NCI-H128 (cell line): ENCODE data around the gene KRTAP4-11.
"Not testable (repeated sequence)": the region's sequence is repeated elsewhere in the genome, so short reads cannot be mapped to it uniquely, and the experiment has no call there.

Experiments
- DNase-seq: peaks from one replicate; lab custom pipeline; 2025; ENCODE audit not compliant: unreplicated experiment; lab: John Stamatoyannopoulos, UW

KRTAP4-11 gene

DNA sequence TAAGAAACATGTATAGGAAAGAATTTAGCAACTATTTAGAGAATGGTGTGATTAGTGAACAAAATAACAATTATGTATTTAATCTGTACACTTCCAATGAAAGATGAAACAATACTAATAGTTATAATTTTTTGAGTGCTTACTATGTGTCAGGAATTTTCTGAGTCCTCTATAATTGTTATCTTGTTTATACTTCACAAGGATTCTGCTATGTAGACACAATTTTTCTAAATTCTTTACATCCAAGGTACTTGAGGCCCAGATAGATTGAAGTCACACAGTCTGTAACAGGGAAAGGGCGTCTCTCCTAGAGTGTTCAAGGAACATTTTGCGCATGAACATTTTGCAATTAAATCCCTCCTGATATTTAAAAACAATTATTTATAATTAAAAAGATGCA, 6.9 kb upstream of the KRTAP4-11 start:
- DNase-seq, result no peak

DNA sequence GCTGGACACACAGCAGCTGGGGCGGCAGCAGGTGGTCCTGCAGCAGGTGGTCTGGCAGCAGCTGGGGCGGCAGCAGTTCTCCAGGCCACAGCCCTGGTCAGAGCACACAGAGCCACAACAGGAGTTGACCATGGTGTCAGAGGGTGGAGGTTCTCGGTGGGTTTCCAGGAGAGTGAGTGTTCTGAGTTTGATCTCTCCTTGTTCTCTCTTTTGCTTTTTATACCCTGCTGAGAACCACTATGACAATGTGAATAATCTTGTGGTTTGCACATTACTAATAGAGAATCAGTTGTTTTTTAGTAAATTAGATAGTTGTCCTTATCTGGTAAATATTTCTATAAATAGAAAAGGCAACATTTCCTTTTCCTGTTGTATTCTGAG, 5.8 kb upstream of the KRTAP4-11 start, which contains the start of gene KRTAP4-12:
Gene KRTAP4-12, minus strand, starts transcription at position 192 of the 381 bp plus-strand sequence. Its CDS starts 60 bp downstream, at position 132.
- not testable (repeated sequence) for DNase-seq

DNA sequence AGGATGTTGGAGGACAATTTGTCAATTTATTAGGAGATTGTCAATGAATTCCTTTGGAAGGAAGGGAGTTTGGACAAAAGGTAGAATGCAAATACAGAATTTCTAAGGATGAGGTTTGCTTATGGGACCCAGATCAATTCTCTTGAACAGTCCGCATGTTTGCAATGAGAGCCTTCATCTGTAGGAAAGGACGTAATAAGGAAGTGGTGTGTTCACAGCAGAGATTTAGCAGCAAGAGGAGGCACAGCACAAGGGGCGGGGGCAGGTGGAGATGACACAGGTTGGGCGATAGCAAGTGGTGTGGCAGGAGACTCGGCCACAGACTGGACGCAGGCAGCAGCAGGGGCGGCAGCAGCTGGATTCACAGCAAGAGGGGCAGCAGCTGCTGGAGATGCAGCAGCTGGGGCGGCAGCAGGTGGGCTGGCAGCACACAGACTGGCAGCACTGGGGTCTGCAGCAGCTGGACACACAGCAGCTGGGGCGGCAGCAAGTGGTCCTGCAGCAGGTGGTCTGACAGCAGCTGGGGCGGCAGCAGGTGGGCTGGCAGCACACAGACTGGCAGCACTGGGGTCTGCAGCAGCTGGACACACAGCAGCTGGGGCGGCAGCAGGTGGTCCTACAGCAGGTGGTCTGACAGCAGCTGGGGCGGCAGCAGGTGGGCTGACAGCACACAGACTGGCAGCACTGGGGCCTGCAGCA, 5.3 kb upstream of the KRTAP4-11 start:
- DNase-seq, result not testable (repeated sequence)

DNA sequence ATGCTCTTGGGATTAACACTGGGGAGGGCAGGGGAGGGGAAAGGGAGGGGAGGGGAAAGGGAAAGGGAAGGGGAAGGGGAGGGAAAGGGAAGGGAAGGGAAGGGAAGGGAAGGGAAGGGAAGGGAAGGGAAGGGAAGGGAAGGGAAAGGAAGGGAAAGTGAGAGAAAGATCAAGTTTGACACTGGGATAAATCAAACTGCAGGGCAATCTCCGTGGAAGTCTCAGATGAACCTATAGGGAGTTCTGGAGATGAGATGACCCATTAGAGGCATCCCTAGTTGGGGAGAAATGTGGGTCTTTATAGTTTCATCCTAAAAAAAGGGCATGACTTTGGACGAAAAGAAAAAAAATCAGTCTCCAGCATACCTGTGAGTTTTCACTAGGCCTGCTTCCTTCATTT, 3.6 kb upstream of the KRTAP4-11 start:
- no peak for DNase-seq

DNA sequence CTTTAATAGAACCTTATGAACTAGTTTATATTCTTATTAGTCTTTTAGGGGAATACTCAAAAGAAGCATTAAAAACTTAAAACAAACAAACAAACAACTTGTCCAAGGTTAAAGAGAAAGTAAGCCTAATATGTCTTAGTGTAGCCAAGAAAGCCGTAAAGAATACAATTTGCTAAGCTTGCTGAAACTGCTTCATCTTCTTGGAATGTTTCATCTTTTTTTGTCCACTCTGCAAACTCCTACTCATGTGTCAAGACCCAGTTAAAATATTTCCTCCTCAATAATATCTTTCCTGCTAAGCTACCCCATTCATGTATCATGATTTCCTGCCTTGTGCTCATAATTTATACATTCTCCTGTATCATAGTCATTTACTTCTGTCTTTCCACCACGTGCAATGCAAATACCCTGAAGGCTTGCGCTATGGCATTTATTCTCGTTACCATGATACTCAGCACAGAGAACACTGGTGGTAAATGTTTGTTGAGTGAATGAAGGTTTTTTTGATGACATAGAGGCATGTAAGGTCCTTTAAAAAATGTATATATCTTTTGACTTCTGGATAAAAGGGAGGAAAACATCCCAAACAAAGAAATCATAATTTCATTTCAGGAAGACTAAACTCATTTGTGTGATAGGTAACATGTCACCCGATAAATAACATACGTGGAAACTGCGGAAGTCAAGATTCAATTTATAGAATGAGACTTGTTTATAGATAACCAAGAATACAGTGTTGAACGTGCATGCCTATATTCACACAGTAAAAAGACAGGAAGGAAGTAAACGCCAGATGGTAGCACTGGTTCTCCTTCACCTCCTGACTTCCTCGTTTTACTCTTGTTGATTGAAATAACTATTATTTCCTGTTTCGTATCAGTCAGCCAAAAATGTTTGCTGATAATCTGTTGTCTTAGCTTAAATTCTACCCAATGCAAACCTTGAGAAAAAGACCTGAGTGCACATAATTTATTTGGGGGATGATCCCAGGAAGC, 1.8 kb upstream of the KRTAP4-11 start:
- not testable (repeated sequence) for DNase-seq

DNA sequence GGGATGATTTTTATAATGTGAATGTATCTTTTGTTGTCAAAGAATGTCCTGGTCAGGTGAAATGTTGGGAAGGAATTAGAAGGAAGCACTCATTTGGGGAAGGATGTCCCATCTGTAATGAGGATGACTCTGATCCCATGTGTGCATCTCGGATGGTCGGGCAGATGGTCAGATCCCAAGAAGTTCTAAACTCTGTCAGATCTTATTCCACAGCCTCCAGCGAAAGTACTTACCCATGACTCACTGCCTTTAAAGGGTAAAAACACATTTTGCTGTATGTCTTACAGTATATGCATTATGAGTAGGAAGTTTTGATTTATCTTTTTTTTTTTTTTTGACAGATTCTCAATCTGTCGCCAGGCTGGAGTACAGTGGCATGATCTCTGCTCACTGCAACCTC, 548 bp upstream of the KRTAP4-11 start:
- DNase-seq, result no peak

DNA sequence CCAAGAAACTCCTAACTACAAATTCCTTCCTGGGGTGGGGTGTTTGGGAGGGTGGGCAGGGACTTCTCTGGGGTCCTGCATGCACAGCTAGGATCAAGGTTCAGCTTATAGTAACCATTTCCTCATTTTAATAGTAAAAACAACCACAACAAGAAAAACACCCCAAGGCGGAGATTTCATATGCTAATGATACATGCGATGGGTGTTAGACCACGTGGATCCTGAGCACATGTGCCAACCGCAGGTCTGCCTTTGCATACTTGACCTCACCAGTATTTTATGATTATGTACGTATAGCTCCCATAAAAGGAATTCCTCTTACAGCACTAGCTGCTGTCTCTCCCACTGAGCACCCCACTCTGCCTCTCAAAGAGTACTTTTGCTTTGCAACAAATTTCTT, 1.9 kb downstream of the KRTAP4-11 start:
- DNase-seq, result no peak

DNA sequence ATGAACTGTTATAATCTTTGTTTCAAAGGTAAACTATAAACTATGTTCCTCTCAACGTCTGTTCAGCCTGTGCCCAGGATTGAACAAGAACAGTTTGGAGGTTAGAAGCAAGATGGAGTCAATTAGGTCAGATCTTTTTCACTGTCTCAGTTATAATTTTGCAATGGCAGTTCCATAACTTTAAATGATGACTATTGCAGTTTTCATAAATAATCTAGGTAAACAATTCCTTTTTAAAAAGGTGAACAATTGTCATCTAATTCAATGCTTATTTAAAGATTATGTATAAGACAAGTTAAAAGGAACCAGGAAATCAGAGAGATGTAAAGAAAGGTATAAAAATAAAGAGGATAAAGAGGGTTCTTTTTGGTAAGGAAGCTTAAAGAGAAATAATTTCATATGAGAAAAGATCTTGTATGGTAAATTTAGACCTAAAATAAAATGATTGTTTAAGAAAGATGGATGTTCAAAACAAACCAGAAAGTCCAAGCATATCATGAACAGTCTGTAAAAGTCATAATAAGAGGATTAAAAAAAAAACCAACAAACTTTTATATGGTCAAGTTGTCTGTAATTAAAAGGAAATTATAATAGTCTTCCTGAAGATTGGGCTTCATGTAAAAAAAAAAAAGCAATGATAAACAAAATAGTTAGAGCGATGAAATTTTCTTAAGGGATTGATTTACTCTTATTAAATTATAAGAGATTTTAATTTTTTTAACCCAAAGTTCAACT, 6.9 kb downstream of the KRTAP4-11 start:
- DNase-seq, result no peak

DNA sequence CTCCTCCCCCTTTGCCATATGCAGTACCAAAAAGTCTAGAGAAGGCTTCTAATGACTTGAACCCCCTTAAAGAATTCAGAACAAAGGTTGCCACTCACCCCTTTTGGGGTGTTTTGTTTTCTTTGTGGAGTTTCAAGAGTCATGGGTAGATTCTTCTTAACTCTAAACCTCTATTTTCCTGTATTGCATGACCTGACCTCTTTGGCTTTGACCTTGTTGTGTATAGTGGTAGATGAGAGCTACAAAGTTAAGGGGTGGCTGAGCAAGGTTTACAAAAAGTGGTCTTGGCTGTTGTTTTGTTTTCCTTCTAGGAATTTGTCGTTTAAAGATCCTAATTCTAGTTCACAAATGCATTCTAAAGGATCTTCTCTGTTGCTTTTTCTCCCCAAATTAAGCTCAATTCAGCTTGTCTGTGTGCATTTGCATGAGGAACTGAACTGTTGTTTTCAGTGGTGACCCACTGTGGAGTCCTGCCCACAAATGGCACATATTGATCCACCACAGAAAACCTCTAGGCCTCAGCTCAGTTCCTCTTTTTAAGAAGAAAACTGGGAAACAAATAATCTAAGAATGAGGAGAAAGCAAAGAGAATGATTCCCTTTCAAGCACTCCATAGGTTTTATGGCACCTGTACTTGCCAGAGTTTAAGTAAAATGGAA, 9.3 kb downstream of the KRTAP4-11 start:
- not testable (repeated sequence) for DNase-seq

DNA sequence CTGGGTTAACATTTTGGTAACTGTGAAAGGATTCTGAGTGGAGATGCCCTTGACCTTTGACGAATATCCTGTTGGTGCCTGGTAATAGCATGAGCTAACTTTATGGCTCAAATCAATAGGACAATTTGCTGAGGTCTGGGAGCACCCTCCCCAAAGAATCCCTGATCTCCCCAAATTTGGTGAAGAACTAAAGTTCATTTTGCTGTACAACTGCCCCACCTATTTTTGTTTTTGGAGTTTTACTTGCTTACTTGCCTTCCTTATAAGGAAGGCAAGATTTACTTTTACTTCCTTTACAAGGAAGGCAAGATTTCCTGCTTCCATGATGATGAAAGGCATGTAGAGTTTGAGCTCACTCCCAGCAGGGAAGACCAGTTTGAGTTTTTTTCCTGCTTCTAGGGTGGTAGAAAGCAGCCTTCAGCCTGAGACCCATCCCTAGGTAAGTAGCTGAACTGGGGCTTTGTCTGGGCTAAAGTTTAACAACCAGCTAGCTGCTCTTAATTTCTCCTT, 10.2 kb downstream of the KRTAP4-11 start:
- DNase-seq, result no peak

DNA sequence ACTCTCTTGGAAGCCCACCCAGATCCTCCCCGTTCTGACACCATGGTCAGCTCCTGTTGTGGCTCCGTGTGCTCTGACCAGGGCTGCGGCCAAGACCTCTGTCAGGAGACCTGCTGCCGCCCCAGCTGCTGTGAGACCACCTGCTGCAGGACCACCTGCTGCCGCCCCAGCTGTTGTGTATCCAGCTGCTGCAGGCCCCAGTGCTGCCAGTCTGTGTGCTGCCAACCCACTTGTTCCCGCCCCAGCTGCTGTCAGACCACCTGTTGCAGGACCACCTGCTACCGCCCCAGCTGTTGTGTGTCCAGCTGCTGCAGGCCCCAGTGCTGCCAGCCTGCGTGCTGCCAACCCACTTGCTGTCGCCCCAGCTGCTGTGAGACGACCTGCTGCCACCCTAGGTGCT, 12.8 kb downstream of the KRTAP4-11 start, which contains the start of gene KRTAP4-9:
Gene KRTAP4-9, plus strand, starts transcription at position 43 of the 400 bp plus-strand sequence. Its CDS starts 0 bp downstream, at position 43.
- DNase-seq, result not testable (repeated sequence)

DNA sequence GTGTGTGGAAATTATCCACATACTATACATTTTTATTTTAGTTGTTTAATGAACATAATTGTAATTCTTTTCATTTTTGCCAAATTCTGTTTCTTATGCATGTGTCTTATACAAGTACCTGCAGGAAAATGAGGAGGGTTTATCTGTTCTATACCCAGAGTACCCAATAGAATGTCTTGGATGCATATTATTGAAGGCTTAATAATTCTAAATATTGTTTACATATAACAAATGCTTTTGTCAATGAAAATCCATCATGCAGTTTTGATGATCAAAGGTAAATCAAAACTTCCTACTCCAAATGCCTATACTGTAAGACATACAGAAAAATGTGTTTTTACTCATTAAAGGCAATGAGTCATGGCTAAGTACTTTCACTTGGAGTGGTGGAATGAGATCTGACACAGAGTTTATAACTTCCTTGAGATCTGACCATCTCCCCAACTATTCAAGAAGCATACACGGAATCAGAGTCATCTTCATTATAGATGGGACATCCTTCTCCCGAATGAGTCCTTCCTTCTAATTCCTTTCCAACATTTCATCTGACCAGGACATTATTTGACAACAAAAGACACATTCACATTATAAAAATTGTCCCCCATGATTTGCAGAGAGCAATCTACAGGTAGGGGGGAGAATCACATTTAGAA, 13.7 kb downstream of the KRTAP4-11 start:
- not testable (repeated sequence) for DNase-seq

DNA sequence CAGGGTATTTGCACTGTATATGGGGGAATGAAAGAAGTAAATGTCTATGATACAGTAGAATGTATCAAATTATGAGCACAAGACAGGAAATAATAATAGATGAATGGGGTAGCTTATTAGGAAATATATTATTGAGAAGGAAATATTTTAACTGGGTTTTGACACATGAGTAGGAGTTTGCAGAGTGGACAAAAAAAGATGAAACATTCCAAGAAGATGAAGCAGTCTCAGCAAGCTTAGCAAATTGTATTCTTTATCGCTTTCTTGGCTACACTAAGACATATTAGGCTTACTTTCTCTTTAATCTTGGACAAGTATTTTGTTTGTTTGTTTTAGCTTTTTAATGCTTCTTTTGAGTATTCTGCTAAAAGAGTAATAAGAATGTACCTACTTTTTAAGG, 14.3 kb downstream of the KRTAP4-11 start:
- DNase-seq, result no peak

DNA sequence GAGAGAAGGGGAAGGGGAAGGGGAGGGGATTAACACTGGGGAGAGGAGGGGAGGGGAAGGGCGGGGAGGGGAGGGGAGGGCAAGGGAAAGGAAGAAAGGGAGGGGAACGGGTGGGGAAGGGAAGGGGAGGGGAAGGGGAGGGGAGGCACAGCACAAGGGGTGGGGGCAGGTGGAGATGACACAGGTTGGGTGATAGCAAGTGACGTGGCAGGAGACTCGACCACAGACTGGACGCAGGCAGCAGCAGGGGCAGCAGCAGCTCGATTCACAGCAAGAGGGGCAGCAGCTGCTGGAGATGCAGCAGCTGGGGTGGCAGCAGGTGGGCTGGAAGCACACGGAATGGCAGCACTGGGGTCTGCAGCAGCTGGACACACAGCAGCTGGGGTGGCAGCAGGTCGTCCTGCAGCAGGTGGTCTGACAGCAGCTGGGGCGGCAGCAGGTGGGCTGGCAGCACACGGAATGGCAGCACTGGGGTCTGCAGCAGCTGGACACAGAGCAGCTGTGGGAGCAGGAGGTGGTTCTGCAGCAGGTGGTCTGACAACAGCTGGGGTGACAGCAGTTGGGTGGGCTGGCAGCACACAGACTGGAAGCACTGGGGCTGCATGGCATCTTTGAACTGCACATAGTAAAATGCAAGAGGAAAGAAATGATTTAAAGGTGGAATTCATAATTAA, 16.4 kb downstream of the KRTAP4-11 start, which contains the start of gene KRTAP4-16:
Gene KRTAP4-16, minus strand, starts transcription at position 624 of the 674 bp plus-strand sequence. Its CDS starts 0 bp downstream, at position 624.
- DNase-seq, result no peak

DNA sequence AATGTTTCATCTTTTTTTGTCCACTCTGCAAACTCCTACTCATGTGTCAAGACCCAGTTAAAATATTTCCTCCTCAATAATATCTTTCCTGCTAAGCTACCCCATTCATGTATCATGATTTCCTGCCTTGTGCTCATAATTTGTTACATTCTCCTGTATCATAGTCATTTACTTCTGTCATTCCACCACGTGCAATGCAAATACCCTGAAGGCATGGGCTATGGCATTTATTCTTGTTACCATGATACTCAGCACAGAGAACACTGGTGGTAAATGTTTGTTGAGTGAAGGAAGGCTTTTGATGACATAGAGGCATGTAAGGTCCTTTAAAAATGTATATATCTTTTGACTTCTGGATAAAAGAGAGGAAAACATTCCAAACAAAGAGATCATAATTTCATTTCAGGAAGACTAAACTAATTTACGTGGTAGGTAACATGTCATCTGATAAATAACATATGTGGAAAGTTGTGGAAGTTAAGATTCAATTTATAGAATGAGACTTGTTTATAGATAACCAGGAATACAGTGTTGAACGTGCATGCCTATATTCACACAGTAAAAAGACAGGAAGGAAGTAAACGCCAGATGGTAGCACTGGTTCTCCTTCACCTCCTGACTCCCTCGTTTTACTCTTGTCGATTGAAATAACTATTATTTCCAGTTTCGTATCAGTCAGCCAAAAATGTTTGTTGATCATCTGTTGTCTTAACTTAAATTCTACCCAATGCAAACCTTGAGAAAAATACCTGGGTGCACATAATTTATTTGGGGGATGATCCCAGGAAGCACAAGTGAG, 18.3 kb downstream of the KRTAP4-11 start:
- not testable (repeated sequence) for DNase-seq

DNA sequence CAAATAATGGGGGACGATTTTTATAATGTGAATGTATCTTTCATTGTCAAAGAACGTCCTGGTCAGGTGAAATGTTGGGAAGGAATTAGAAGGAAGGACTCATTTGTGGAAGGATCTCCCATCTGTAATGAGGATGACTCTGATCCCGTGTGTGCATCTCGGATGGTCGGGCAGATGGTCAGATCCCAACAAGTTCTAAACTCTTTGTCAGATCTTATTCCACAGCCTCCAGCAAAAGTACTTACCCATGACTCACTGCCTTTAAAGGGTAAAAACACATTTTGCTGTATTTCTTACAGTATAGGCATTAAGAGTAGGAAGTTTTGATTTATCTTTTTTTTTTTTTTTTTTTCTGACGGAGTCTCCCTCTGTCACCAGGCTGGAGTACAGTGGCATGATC, 19.7 kb downstream of the KRTAP4-11 start:
- DNase-seq, result no peak

DNA sequence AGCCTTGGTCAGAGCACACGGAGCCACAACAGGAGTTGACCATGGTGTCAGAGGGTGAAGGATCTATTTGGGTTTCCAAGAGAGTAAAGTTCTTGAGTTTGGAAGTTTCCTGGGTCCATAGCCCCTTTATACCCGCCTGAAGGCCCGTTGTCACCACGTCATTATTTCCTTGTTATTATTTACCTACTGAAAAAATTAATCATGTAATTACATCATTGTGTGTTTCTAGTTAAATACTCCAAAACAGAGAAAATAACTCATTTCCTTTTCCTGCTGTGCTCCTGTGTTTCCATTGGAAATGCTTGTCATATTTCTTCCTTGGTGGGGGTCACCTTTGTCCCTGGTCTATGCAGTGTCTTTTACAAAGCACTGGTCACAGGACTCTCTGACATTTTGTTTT, 20.1 kb downstream of the KRTAP4-11 start, which contains the start of gene KRTAP4-8:
Gene KRTAP4-8, minus strand, starts transcription at position 101 of the 400 bp plus-strand sequence. Its CDS starts 58 bp downstream, at position 43.
- no peak for DNase-seq

DNA sequence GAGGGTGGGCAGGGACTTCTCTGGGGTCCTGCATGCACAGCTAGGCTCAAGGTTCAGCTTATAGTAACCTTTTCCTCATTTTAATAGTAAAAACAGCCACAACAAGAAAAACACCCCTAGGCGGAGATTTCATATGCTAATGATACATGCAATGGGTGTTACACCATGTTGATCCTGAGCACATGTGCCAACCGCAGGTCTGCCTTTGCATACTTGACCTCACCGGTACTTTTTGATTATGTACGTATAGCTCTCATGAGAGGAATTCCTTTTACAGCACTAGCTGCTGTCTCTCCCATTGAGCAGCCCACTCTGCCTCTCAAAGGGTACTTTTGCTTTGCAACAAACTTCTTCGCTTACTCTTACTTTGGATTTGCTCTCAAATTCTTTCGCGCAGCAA, 22.1 kb downstream of the KRTAP4-11 start:
- no peak for DNase-seq
